EH (cell line): Measurements from ENCODE around the gene SPTLC3.

Source experiments
- DNase-seq: peaks from one replicate; pipeline ENCODE4 v3.0.0-alpha.2; 2015; ENCODE audit warnings: low read depth

The SPTLC3 gene

DNA sequence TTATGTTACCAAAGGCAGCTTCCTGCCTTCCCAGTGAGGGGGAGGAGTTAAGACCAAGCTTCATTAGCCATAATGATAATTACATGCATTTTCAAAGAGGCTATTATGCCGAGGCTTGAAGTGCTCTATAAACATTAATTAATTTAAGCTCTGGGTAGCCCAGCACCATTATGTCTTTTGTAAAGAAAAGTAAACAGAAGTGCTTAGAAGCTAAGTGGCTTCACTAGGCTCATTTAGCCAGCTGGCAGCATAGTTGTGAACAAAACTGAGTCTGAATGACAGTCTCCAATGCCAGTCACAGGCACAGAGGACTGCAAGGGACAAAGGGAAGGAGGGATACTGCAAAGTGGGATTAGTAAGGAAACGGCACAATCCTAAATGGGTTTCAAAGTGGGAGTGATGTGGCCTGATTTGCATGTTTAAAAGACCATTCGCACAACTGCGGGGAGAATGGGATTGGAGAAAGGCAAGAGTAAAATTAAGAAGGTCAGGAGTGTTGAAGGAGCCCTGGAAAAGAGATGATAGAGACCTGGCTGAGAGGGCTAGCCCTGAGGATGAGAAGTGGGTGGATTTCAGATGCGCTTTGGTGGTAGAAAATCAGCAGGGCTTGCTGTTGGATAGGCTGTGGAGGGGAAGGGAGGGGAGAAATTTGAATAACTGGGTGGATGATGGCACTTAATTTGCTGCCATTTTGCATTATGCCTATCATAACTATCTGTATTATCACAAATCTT is 192.2 kb downstream of the SPTLC3 start:
- DNase-seq, result no peak

DNA sequence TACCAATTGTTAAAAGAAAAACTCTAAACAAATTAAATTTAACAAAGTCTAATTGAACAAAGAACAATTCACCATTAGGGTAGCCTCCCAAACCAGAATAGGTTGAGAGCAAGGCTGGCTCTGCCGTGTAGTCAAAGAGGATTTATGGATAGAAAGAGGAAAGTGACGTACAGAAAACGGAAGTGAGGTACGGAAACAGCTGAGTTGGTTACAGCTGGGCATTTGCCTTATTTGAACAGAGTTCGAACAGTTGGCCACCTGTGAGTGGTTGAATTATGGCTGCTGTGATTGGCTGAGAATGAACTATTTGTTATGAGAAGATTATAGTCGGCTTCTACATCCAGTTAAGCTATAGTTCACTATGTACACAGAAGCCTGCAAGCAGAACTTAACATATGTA is 193.8 kb downstream of the SPTLC3 start:
- no peak for DNase-seq

DNA sequence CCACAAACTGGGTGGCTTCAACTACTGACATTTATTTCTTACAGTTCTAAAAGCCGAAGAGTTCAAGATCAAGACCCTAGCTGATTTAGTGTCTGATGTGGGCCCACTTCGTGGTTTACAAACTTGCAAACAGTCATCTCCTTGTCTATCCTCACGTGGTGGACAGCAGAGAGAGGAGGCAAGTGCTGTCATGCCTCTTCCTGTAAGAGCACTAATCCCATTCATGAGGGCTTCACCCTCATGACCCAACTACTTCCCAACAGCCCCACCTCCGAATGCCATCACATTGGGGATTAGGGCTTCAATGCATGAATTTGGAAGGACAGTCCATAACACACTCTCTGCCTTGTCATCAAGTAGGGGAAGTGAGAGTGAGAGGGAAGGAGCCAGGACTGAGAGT is 196.7 kb downstream of the SPTLC3 start:
- DNase-seq, result no peak

DNA sequence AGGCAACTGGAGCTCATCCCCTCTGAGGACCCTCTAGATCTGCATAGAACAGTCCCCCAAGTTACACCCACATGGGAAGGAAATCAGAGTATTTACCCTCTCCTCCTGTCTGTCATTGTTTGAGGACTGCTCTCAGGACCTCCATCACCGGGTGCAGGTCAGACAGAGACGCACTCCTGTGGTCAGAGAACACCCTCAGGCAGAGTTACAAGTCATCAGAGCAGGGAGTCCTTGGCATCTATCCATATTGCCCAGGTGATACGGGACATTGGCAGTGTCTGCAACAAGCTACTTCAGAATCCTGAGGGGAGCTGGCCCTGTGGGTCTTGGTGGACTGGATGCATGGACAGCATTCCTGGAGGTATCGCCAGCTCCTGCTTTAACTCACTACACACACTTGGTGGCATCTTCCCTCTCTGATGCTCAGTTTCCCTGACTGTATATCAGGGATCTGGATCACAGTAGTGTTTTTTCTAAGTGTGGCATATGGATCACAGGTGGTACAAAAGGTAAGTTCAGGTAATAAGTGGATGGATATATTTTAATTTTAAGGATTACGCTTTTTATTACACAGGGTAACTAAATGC is 197.2 kb downstream of the SPTLC3 start:
- no peak for DNase-seq

DNA sequence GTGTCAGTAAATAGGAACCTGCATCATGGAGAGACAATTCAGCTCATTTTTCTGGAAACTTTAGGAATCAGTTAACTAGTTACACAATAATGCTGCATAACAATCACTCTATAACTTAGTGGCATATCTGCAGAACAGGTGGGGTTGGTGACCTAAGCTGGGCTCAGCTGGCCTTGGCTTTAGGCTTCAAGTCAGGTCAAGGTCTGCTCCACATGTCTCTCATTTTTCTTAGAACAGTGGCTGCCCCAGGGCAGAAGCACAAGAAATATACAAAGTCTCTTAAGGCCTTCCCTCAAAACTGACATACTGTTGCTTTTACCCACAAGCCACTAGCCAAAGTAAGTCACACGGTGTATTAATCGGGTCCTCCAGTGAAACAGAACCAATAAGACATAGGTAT is 198.2 kb downstream of the SPTLC3 start:
- no peak for DNase-seq

DNA sequence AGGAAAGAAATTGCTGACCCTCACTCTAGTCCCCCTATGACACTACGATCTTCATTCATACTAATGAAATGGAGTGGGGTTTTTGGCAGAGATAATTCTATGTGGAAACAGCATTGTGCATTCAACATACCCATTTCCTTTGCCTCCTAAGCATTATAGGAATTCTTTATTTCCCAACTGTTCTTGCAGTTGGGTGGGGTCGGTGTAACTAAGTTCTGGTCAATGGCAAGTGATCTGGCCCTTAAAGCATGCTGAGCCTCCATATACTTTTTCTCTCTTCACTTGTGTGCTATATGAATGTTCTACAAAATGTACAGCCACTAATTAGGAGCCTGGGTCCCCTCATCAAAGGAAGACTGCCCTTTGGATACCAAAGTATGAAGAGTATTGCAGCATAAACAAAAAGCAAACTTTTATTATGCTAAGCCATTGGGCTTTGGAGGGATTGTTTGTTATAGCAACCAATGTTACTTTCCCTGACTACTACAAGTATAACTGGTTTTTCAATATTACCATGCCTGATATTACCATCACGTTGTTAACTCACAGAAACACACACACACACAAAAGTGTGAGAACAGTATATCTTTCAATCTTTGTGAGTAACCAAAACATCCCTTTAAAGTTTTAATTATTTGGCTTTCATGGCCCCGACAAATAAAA is 203.3 kb downstream of the SPTLC3 start:
- DNase-seq, result no peak

DNA sequence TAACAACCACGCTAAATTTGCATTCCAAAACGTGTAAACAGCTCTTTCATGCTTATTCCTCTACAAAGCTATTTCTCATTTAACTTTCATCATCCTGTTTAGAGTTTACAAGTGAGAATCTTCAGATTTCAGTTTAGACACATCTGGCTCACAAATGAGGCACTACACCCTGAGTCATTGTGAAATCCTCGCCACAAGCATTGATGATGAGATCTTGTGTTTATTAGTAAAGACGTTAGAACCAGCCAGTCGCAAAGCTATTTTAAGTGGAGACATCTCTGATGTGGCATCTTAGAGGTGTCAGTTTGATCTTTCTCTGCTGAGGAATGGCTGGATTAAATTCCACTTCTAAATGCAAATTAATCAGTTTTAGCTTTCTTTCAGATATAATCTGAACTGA is 204.0 kb downstream of the SPTLC3 start:
- peak; percentile 45 for DNase-seq

DNA sequence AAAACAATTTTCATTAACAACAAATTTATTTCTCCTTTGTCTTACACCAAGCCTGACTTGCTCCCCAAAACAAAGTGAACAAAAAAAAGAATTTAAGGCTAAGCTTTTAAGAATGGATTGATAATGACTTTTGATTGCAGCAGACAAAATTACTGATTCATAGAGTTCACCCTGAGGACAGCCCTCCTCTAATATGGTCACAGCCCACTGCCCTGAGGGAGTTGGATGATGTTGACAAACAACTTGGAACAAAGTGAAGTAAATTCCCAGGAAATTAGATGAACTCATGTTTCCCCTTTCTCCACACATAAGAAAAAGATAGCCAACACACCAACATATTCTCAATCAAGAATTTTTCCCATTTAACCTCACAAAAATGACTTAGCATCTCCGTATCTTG is 204.6 kb downstream of the SPTLC3 start:
- no peak for DNase-seq

DNA sequence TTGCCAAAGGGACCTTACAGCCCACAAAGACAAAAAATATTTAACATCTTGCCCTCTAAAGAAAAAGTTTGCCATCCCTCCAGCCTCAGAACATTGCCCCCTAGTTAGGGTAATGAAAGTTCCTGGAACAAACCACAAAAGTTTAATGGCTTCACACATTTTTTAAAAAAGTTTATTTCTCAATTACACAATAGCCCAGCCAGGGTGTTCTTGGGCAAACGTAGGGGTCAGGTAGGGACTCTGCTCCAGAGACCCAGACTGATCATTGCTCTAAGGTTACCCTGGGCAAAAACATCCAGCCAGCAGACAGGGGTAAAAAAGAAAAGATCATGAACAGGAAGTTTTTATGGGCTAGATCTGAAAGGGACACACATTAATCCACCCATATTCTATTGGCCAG is 207.8 kb downstream of the SPTLC3 start:
- DNase-seq, result no peak
